ENCODE data around the gene JMJD4. TPM values are rescaled to one million over a fixed set of nuclear protein-coding genes. Genes with fewer than 3 reads are reported as not detected.

Gene JMJD4
- total and polyA plus RNA-seq, 2 experiments from 2014 or later, result 11.5 to 17.7 TPM

DNA sequence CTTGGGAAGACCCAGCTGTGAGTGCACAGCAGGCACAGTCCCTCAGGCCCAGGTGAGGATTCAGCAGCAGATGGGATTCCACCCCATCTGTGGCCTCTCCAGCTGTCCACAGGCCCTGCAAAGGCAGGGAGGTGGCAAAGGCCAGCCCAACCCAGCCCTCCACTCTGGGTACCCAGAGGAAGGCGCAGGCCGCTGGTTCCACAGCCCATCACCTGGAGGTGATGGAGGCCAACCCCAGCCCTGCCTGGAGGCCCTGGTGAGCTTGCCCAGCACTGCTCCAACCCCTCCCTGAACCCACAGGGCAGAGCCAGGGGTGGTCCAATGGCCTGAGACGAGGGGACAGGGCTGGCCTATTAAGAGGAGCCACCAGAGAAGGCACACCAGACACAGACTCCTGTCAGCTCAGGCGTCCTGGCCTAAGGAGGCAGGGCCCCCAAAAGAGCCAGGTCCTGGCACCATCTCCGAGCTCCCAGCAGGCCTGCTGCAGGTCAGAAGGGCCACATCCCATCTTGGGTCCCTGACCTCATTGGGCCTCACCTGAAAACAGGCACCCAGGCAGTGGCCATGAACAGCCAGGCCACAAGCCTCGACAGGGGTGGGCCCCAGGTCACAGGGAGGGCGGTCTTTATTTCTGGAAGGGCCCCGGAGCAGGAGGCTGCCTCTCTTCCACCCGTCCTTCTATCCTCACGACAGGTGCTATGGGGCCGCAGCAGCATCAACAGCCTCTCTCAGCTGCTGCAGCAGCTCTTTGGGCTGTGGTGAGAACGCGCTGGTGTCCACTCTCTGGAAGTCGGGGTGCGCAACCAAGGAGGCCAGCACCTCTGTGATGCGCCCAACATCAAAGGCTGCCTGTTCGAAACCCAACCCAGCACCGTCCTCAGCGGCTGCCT is 3.2 kb downstream of the JMJD4 start:
- TF ChIP-seq ZNF331 (CRISPR knock-in tag; IDR thresholded peaks at IDR 0.05; ENCODE audit: low read depth) (no peak), REST (IDR thresholded peaks at IDR 0.05; ENCODE audit: unreplicated experiment) (no peak), STAT1 (IDR thresholded peaks at IDR 0.05; ENCODE audit: unreplicated experiment) (no peak), ZNF462 (CRISPR knock-in tag; IDR thresholded peaks at IDR 0.05) (no peak), EZH2phosphoT487 (IDR thresholded peaks at IDR 0.05; ENCODE audit: unreplicated experiment) (no peak), POLR2AphosphoS5 (IDR thresholded peaks at IDR 0.05; ENCODE audit: low read depth) (no peak), NANOG (IDR thresholded peaks at IDR 0.05; ENCODE audit: borderline replicate concordance) (no peak), ZNF114 (CRISPR knock-in tag; IDR thresholded peaks at IDR 0.05) (no peak), JUNB (IDR thresholded peaks at IDR 0.05; ENCODE audit: unreplicated experiment) (no peak), CREB1 (CRISPR knock-in tag; IDR thresholded peaks at IDR 0.05; ENCODE audit: low read depth) (no peak), EZH2 (IDR thresholded peaks at IDR 0.05; ENCODE audit: low read depth, unreplicated experiment) (no peak)
- TF ChIP-seq, protein P1, sequence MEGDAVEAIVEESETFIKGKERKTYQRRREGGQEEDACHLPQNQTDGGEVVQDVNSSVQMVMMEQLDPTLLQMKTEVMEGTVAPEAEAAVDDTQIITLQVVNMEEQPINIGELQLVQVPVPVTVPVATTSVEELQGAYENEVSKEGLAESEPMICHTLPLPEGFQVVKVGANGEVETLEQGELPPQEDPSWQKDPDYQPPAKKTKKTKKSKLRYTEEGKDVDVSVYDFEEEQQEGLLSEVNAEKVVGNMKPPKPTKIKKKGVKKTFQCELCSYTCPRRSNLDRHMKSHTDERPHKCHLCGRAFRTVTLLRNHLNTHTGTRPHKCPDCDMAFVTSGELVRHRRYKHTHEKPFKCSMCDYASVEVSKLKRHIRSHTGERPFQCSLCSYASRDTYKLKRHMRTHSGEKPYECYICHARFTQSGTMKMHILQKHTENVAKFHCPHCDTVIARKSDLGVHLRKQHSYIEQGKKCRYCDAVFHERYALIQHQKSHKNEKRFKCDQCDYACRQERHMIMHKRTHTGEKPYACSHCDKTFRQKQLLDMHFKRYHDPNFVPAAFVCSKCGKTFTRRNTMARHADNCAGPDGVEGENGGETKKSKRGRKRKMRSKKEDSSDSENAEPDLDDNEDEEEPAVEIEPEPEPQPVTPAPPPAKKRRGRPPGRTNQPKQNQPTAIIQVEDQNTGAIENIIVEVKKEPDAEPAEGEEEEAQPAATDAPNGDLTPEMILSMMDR (conservative IDR thresholded peaks at IDR 0.05; ENCODE audit: low read depth in 2 of 2), result no peak
- TF ChIP-seq, protein P2, sequence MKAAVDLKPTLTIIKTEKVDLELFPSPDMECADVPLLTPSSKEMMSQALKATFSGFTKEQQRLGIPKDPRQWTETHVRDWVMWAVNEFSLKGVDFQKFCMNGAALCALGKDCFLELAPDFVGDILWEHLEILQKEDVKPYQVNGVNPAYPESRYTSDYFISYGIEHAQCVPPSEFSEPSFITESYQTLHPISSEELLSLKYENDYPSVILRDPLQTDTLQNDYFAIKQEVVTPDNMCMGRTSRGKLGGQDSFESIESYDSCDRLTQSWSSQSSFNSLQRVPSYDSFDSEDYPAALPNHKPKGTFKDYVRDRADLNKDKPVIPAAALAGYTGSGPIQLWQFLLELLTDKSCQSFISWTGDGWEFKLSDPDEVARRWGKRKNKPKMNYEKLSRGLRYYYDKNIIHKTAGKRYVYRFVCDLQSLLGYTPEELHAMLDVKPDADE (IDR thresholded peaks at IDR 0.05), result no peak
- Mint-ChIP-seq H3K4me3 (no peak overlapping the region), H3K27ac (no peak overlapping the region), H3K27me3 (ENCODE audit: insufficient read depth, low read depth, poor library complexity) (peaks cover 24% of the 10 kb centered on the region), H3K9me3 (no peaks in the 10 kb centered on the region; the same call in 2 of the 3 replicates), H3K4me1 (peaks cover 23% of the 10 kb centered on the region), H3K36me3 (ENCODE audit: low read depth) (peaks cover 21% of the 10 kb centered on the region)
- ATAC-seq (no peak), DNase-seq (ENCODE audit: low spot score) (no peak)
- peaks cover 29% of the 10 kb centered on the region for H3K79me2 ChIP-seq (replicated peaks; ENCODE audit: insufficient read depth)
- no peak overlapping the region for H2AFZ ChIP-seq
- H3K4me3 ChIP-seq, result no peak overlapping the region
- H3F3A ChIP-seq (replicated peaks; ENCODE audit: low read depth), result 0 out of 2 replicates have a peak, but pooled peaks cover 7% of the 10 kb centered on the region
- peaks cover 15% of the 10 kb centered on the region; the same call in 1 of the 2 replicates for H3K4me1 ChIP-seq (ENCODE audit: insufficient read depth)
- no peak overlapping the region for H3K27ac ChIP-seq (ENCODE audit: low read depth)
- no peaks in the 10 kb centered on the region for H3K36me3 ChIP-seq (ENCODE audit: insufficient read depth)
- no peak overlapping the region for H3K4me2 ChIP-seq
- H3K27me3 ChIP-seq (ENCODE audit: insufficient read depth), result no peaks in the 10 kb centered on the region
- H3K9me2 ChIP-seq (ENCODE audit: insufficient read depth), result 0 out of 2 replicates have a peak, but pooled peaks cover 3% of the 10 kb centered on the region
- no peaks in the 10 kb centered on the region for H4K20me1 ChIP-seq (replicated peaks; ENCODE audit: insufficient read depth)

All from GM23338 (cell line).